Hippocampal formation (tissue), 2 donors: ENCODE results near the gene HSPG2.
"Not testable (repeated sequence)": the region's sequence is repeated elsewhere in the genome, so short reads cannot be mapped to it uniquely, and the experiment has no call there.

Experiments used
- DNase-seq, 2 donors: peaks; one replicate each; lab custom pipeline; 2025; lab: John Stamatoyannopoulos, UW

The HSPG2 gene

DNA sequence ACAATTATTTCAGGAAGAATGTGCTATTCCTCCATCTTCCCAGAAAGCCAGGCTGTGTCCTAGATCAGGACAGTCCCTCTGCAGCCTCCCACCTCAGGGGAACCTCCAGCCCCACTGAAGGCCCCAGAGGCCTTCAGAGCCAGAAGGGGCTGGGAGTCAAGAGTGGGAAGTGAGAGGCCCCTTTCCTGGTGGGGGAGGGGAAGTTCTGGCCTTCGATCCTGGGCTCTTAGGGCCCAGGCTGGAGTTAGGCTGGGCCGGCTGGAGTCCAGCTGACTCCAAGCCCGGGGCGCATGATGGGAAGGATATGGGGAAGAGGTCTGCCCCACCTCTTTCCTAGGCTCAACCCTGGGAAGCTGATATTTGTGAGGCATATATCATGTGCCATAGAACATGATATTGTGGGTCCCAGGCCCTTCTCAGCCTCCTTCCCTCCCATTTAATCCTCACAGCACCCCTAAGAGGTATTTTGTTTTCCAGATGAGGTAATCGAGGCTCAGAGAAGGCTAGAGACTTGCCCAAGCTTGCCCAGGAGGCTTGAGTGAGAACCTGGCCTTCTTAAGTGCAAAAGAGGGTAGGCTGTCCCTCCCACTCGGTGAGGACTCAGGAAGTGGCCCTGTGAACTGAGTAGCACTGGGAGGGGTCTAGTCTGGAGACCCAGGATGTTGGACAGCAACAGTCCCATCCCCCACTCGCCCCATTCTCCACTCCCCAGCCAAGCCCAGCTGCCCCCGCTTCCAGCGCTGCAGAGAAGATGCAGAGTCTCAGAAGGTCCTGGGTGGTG, 18.6 kb upstream of the HSPG2 start:
- no peak for DNase-seq

GRCh38 chr1:21955058-21955457, 17.9 kb upstream of the HSPG2 start:
- no peak for DNase-seq

DNA sequence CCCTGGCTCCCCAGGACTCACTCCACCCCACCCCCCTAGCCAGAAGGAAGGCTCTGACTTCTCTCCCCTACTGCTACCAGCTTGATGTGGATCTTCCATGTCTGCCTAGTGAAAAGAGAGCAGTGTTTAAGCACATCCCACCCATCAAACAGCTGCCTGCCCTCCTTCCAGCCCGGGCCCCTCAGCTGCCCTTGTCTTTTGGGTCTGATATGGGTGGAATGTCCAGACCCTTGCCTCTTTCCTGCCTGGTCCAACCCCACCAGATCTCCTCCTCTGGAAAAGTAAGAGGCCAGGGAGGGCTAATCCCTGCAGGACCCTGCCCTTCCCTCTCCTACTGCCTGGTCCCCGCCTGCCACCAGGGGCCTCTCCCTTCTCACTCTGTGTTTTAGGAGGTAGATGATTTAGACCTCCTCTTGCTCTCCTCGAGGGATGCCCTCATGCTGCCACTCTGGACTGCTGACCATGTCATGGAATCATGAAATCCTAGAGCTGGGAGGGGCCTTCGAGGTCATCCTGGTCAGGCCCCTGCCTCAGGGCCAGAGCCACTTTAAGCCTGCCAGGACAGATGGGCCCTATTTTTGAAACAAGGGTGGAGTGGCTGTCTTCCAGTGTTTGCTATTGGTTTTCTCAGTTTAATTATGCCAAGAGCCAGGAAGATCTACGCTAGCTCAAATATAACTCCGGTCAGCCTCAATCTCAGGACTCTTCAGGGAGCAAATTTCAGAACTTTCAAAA, 15.8 kb upstream of the HSPG2 start:
- DNase-seq: no peak

DNA sequence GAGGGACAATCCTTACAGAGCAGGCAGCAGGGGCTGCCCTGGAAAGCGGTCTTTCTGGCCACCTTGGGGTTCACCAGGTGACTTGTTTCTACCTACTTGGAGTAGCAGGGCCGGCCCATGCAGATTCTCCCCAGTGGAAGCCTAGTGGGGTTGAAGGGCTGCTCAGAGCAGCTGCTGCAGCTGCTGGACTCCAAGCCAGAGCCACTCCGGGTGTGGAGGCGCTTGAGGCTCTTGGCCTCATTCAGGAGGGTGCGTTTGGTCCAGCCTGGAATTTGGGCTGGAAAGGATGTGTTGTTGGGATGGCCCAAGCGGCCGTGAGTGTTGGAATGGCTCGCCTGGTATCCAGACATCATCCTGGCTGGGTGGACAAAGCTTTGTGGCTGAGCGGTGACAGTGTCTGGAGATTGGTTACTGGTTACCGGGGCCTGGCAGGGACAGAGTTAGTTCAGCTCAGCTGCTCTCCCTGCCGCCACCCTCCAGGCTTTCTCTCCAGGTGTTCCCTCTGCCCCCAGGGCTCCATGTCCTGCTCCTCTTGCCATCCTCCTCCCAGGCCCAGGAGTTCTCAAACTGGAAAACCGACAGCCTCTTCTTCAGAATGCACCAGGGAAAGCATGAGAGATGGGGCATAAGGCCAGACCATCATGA, 14.2 kb upstream of the HSPG2 start:
- DNase-seq: no peak

- DNase-seq: no peak
Observed at GRCh38 chr1:21950734-21951133, 13.6 kb upstream of the HSPG2 start.

DNA sequence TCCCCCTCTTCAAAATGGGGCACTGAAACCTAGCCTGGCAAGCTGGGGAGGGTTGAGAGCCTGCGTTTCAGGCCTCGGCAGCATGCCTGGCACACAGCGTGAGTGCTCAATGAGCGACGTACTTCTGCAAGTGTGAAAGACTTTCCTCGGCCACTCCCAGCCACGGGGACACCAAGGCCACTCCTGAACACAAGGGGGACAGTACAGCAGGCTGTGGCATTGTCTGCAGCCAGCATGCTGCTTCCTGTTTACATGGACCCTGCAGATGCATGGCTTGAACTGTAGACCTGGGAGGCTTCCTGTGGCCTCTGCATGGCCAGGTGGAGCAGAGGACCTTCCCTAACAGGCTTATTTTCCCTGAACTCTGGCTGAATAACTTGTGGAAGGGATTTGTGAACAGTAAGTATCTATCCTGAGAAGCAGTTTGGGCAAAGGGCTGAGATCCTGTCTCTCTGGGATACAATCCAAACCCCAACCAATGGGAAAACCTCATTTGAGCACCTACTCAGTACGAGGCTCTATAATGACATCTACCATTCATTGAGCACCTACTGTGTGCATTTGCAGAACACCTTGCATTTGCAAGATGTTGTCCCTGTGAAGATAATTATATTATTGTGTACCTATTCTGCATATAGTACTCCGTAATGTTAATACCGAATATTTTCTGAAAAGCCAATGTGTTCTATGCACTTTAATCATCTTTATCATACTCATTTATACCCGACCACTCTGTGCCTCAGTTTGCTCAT, 9.9 kb upstream of the HSPG2 start:
- no peak for DNase-seq

- no peak for DNase-seq
Observed at GRCh38 chr1:21944733-21945073, 7.6 kb upstream of the HSPG2 start.

DNA sequence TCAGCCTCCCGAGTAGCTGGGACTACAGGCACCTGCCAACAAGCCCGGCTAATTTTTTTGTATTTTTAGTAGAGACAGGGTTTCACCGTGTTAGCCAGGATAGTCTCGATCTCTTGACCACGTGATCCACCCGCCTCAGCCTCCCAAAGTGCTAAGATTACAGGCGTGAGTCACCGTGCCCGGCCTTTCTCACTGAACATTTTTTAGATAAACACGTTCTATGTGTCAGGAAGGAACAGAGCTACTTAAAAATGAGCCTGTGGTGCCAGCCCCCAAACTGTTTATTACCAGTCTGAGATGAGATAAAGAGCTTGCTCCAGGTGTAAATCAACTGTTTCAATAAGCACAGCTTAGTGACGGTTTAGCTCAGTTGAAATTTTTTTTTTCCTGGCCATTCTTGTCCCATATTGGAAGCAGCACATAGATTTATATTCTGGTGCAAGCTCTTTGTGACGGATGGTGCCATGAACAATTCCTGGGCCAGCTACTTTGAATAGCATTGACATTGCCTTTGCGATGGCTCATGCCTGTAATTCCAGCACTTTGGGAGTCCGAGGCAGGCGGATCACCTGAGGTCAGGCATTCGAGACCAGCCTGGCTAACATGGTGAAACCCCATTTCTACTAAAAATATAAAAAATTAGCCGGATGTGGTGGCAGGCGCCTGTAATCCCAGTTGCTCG, 6.0 kb upstream of the HSPG2 start:
- not testable (repeated sequence) for DNase-seq

GRCh38 chr1:21942464-21942863, 5.4 kb upstream of the HSPG2 start:
- no peak for DNase-seq

- no peak for DNase-seq
Observed at GRCh38 chr1:21941370-21941769, 4.3 kb upstream of the HSPG2 start.

- DNase-seq: no peak
Observed at GRCh38 chr1:21940492-21940891, 3.4 kb upstream of the HSPG2 start.

DNA sequence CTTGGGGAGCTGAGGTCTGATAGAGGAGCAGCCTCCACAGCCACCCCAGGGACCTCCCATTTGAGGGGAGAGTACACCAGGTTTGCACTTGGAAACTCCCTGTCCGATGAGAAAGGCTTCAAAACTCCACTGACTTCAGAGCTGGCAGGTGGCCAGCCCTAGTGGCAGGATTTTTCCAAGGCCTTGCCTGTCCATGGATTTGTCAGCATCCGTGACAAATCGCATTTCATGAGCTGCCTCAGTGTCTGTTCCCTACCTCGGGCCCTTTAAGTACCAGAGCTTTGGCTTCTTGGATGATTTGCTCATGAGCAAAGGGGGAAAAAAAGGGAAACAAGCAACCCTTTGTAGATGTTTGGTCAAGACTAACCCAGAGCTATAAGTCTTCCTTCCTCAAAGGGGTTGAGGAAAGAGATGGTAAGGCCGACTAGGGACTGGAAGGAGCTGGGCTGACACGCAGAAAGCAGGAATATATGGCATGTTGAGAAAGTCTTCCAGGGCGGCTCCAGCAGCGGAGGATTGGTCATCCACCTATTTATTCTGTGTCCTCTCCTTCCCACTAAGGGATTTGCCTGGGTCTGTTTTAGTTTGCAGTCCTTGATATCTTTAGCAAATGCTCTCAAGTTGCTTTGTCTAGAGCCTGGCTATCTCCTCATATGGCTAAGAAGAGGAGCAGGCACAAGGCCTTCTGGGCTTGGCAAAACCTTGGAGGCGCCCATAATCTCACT, 2.7 kb upstream of the HSPG2 start:
- DNase-seq: peak; percentile 46 to 62

- DNase-seq: no peak
Observed at GRCh38 chr1:21938732-21939538, 1.8 kb upstream of the HSPG2 start.

GRCh38 chr1:21937372-21938121, 437 bp upstream of the HSPG2 start:
- peak; percentile 85 to 90 for DNase-seq

GRCh38 chr1:21936366-21937031, 611 bp downstream of the HSPG2 start:
- no peak for DNase-seq

DNA sequence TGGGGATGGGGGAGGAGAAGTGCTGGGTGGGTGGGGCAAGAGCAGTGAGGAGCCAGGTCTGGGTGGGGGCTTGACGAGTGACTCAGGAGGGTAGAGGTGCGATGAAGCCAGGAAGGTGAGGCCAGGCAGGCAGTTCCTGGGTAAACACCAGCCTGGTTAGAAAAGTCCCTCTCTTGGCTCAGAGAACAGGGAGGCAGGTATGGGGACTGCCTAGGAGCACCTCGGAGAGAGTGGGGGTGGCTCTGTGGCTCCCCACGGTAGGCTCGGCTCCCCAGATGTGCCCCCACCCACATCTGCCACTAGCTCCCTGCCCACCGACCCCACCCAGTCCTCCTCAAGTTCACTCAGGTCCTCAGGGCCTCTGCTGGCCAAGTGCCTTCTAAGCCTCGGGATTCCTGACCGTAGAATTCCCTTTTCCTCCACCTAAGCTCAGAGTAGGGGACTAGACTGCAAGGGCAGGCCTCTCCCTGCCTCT, 1.2 kb downstream of the HSPG2 start:
- no peak for DNase-seq

- no peak for DNase-seq
Observed at GRCh38 chr1:21935393-21935804, 1.7 kb downstream of the HSPG2 start.

- no peak for DNase-seq
Observed at GRCh38 chr1:21933397-21934248, 3.5 kb downstream of the HSPG2 start.
